ENCODE measurements around the gene MZT2B.

DNA sequence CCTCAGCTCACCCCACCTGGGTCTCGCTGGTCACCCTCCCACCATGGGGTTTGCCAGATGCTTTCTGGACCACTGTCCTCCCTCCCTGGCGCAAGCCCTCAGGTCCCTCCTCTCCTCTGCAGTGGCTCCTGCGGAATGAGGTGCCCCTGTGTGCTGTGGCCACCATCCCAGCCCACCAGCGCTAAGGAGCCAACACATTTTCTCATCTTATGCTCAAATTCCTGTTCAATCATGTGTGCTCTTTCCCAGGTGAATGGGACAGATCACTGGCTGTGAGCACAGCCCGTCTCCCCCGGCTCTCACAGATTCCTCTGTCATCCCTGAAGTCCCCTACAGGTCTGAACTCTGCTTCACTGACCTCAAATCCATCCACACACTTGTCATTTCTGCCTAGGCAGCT, 21.9 kb upstream of the MZT2B start:
- TF ChIP-seq POLR2AphosphoS5 (IDR thresholded peaks at IDR 0.05; ENCODE audit: low read depth, low read length) (no peak), SIN3A (IDR thresholded peaks at IDR 0.05; ENCODE audit: borderline replicate concordance, insufficient read depth, low read length) (no peak), FOXP2 (optimal IDR thresholded peaks at IDR 0.05; ENCODE audit: borderline replicate concordance, extremely low read depth, extremely low read length, insufficient read depth) (no peak)

Measured in PFSK-1 (cell line).